Activated CD8-positive, alpha-beta T cell treated with anti-CD3 and anti-CD28 coated beads for 36 hours (primary cell): Measurements from ENCODE around the gene DTNA. TPM values are rescaled to one million over a fixed set of nuclear protein-coding genes. Genes with fewer than 3 reads are reported as not detected.
"Not testable (repeated sequence)": the region's sequence is repeated elsewhere in the genome, so short reads cannot be mapped to it uniquely, and the experiment has no call there.

Experiments
- ATAC-seq: fragments of 200-7000 bp; cut with Tn5 transposase; one replicate; pipeline ENCODE4 v1.10.0; 2021; ENCODE audit warnings: mild to moderate bottlenecking, moderate library complexity
- CTCF ChIA-PET: fragments of 350-600 bp; sonication (Branson Sonifier 250); formaldehyde crosslinking; loops from one replicate; lab custom pipeline; 2021; ENCODE audit warnings: antibody characterized with exemption; lab: Charles Lee
- POLR2A ChIA-PET: fragments of 350-600 bp; sonication (Branson Sonifier 250); formaldehyde crosslinking; loops from one replicate; lab custom pipeline; 2021; ENCODE audit warnings: antibody characterized with exemption; lab: Charles Lee
- DNase-seq: peaks from one replicate; pipeline ENCODE4 v3.0.0-alpha.2; 2020
- H3K27ac Mint-ChIP-seq: one replicate; pipeline ENCODE4 v1.8.0; 2021; ENCODE audit warnings: mild to moderate bottlenecking, mixed read lengths
- H3K27me3 Mint-ChIP-seq: one replicate; pipeline ENCODE4 v1.8.0; 2021; ENCODE audit warnings: mixed read lengths
- H3K36me3 Mint-ChIP-seq: one replicate; pipeline ENCODE4 v1.8.0; 2021; ENCODE audit warnings: low read depth, mixed read lengths
- H3K4me1 Mint-ChIP-seq: one replicate; pipeline ENCODE4 v1.8.0; 2021; ENCODE audit warnings: low read depth, mixed read lengths
- H3K4me3 Mint-ChIP-seq: one replicate; pipeline ENCODE4 v1.8.0; 2021; ENCODE audit warnings: mild to moderate bottlenecking, moderate library complexity, mixed read lengths
- H3K9me3 Mint-ChIP-seq: one replicate; pipeline ENCODE4 v1.8.0; 2021; ENCODE audit warnings: mixed read lengths
- CTCF ChIP-seq: fragments of 200-600 bp; IDR thresholded peaks from one replicate; pipeline ENCODE4 v1.8.0; 2022; ENCODE audit warnings: antibody characterized with exemption, mild to moderate bottlenecking
- intact Hi-C: fragments of 100-400 bp; cut with micrococcal nuclease; formaldehyde crosslinking; loops from one replicate; pipeline ENCODE4 v1.10.0; 2022
- total RNA-seq, 2 experiments: library from RNA; stranded (reverse); gene quantifications; one replicate each; pipeline ENCODE4 v1.2.3, GENCODE V29; 2021

The DTNA gene
- total RNA-seq, 2 experiments from 2014 or later: 0.40 to 0.41 TPM

- H3K9me3 Mint-ChIP-seq: peaks cover 2% of the 10 kb centered on the region
- TF ChIP-seq CTCF: peak; percentile 35
- peaks cover 7% of the 10 kb centered on the region for H3K27me3 Mint-ChIP-seq
- no peak overlapping the region for H3K27ac Mint-ChIP-seq
- no peak overlapping the region for H3K4me3 Mint-ChIP-seq
- H3K4me1 Mint-ChIP-seq: peaks cover 2% of the 10 kb centered on the region
- intact Hi-C loops: no loop called here
- ChIA-PET POLR2A (no interaction called here), CTCF (interaction anchor here (0.7 to 3.8 kb wide), 7 partner anchors 8 to 68 kb away, joined by 3 to 15 read pairs (median 3); no protein-coding TSS in a partner anchor)
- peak; percentile 20 for ATAC-seq
- DNase-seq: peak; percentile 9
- no peaks in the 10 kb centered on the region for H3K36me3 Mint-ChIP-seq
Measured at GRCh38 chr18:34729264-34729663, 19.2 kb downstream of the DTNA start.

GRCh38 chr18:34729740-34730355, 19.8 kb downstream of the DTNA start:
- POLR2A ChIA-PET: no interaction called here
- Mint-ChIP-seq H3K36me3 (no peaks in the 10 kb centered on the region), H3K27ac (no peak overlapping the region), H3K4me3 (no peak overlapping the region), H3K27me3 (peaks cover 9% of the 10 kb centered on the region), H3K9me3 (no peaks in the 10 kb centered on the region), H3K4me1 (peaks cover 2% of the 10 kb centered on the region)
- no peak for ATAC-seq
- TF ChIP-seq CTCF: no peak
- intact Hi-C loops: no loop called here
- no peak for DNase-seq
- CTCF ChIA-PET: interaction anchor here (0.7 to 3.8 kb wide), 7 partner anchors 8 to 68 kb away, joined by 3 to 15 read pairs (median 3); no protein-coding TSS in a partner anchor

DNA sequence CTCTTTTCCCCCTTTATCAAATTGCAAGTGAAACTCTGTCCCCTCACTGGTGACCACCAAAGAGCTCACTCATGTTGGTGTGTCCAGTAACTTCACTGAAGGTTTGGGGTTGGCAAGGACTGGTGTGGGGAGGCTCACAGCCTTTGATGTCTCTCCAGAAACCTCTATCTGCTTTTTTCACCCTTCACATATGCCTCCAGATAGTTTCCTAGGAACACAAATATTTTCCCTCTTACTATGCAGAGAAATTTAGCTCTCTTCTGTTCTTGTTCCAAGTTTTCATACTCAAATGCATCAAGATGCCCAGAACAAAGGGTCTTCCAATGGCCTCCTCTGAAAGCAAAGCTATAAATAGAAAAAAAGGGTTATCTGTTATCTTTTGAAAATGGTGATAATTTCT, 20.7 kb downstream of the DTNA start:
- POLR2A ChIA-PET: no interaction called here
- no peak for ATAC-seq
- no peak for TF ChIP-seq CTCF
- no peak for DNase-seq
- H3K27ac Mint-ChIP-seq: no peak overlapping the region
- CTCF ChIA-PET: interaction anchor here (3.8 kb wide), 1 partner anchor 69 kb away, joined by 15 read pairs; no protein-coding TSS in a partner anchor
- H3K9me3 Mint-ChIP-seq: no peaks in the 10 kb centered on the region
- H3K36me3 Mint-ChIP-seq: no peaks in the 10 kb centered on the region
- H3K4me1 Mint-ChIP-seq: peaks cover 2% of the 10 kb centered on the region
- no peak overlapping the region for H3K4me3 Mint-ChIP-seq
- intact Hi-C loops: no loop called here
- H3K27me3 Mint-ChIP-seq: peaks cover 11% of the 10 kb centered on the region

DNA sequence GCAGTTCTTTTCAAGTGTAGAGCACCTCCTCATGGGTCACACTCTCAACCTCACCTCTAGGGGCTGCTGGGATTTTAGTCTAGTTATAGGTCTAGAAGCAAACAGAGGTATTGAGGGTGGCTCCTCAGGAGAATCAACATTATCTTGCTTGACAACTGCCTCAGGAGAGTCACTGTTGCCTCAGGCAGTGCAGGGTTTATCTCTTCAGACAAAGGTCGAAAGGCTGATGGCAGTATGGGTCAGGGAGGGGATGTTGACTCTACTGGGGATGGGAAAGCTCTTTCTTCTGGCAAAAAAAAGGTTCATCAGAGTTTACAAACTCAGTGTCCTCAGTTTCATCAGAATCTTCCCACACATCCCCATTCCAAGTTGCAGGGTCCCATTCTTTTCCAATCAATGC, 24.0 kb downstream of the DTNA start:
- CTCF ChIA-PET: interaction anchor here (0.8 kb wide), 1 partner anchor 611 kb away, joined by 3 read pairs; no protein-coding TSS in a partner anchor
- Mint-ChIP-seq H3K4me1 (peaks cover 2% of the 10 kb centered on the region), H3K27ac (no peak overlapping the region), H3K9me3 (no peaks in the 10 kb centered on the region), H3K36me3 (no peaks in the 10 kb centered on the region), H3K27me3 (peaks cover 12% of the 10 kb centered on the region), H3K4me3 (no peak overlapping the region)
- no peak for TF ChIP-seq CTCF
- DNase-seq (no peak), ATAC-seq (no peak)
- POLR2A ChIA-PET: no interaction called here
- intact Hi-C loops: no loop called here

GRCh38 chr18:34734526-34734925, 24.4 kb downstream of the DTNA start:
- intact Hi-C loops, H3K36me3 Mint-ChIP-seq, H3K4me3 Mint-ChIP-seq, DNase-seq, H3K4me1 Mint-ChIP-seq, H3K9me3 Mint-ChIP-seq, POLR2A ChIA-PET, H3K27ac Mint-ChIP-seq, ATAC-seq: not testable (repeated sequence)
- CTCF ChIA-PET: interaction anchor here (0.8 to 1.2 kb wide), 2 partner anchors 11 to 611 kb away, joined by 3 read pairs; no protein-coding TSS in a partner anchor
- peaks cover 11% of the 10 kb centered on the region for H3K27me3 Mint-ChIP-seq
